ENCODE results near the gene UQCR10.

UQCR10 gene

DNA sequence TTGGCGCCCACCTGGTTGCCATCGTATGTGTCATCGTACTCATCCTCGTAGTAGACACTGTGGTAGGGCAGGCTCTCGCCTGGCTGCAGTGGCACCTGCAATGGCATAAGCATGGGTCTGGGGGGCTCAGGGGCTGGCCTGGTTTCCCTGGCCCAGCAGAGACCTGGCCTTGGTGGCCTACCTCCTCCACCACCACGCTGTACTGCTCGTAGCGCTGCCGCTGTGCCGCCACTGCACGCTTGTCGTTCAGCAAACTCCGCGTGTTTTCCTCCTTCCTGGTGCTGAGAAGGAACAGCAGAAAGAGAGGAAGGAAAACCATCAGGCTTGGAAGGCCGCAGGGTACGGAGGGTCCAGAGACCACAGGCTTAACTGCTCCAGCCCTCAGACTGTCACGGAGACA lies 26.2 kb downstream of the UQCR10 start:
- H2AFZ ChIP-seq (ENCODE audit: low read depth): no peak overlapping the region
- TF ChIP-seq CTCF (conservative IDR thresholded peaks at IDR 0.05; ENCODE audit: low read depth, low read length): no peak
- no peak overlapping the region for H3K27ac ChIP-seq
- no peaks in the 10 kb centered on the region for H3K36me3 ChIP-seq (ENCODE audit: insufficient read depth)
- no peaks in the 10 kb centered on the region for H3K79me2 ChIP-seq (ENCODE audit: insufficient read depth, low read depth)
- H4K20me1 ChIP-seq (ENCODE audit: insufficient read depth): no peaks in the 10 kb centered on the region
- no peak overlapping the region for H3K9ac ChIP-seq
- H3K4me3 ChIP-seq (IDR thresholded peaks at IDR 0.05; ENCODE audit: insufficient read depth, low read depth, low read length): no peak overlapping the region
- H3K4me2 ChIP-seq: no peak overlapping the region
- H3K27me3 ChIP-seq (ENCODE audit: insufficient read depth, low read depth): no peaks in the 10 kb centered on the region
- H3K4me1 ChIP-seq (ENCODE audit: low read depth, poor library complexity, severe bottlenecking): peaks cover 10% of the 10 kb centered on the region

DNA sequence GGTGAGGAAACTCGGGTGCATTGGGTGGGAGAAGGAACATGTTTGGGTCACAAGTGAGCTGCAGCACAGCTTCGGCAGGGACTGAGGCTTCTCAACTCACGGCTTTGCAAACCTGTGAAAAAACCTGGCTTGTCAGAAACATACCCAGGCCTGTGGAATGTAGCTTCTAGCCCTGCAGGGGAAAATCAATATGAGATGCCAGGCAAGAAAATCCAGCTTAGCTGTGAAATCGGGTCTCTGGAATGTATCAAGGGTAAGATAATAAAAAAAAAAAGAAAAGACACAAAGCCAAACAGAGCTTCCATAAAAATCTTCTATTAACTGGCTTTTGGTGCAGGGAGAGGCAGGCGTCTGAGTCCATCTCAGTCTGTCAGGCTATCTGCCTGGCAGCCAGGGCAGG lies 28.5 kb downstream of the UQCR10 start:
- Histone ChIP-seq H3K36me3 (ENCODE audit: insufficient read depth) (no peaks in the 10 kb centered on the region), H4K20me1 (ENCODE audit: insufficient read depth) (no peaks in the 10 kb centered on the region), H3K4me1 (ENCODE audit: low read depth, poor library complexity, severe bottlenecking) (peaks cover 20% of the 10 kb centered on the region), H3K9ac (no peak overlapping the region), H3K4me2 (no peak overlapping the region), H3K79me2 (ENCODE audit: insufficient read depth, low read depth) (no peaks in the 10 kb centered on the region), H3K4me3 (IDR thresholded peaks at IDR 0.05; ENCODE audit: insufficient read depth, low read depth, low read length) (no peak overlapping the region), H3K27ac (no peak overlapping the region), H2AFZ (ENCODE audit: low read depth) (no peak overlapping the region), H3K27me3 (ENCODE audit: insufficient read depth, low read depth) (no peaks in the 10 kb centered on the region)
- no peak for TF ChIP-seq CTCF (conservative IDR thresholded peaks at IDR 0.05; ENCODE audit: low read depth, low read length)

- Histone ChIP-seq H3K4me2 (no peak overlapping the region), H3K36me3 (ENCODE audit: insufficient read depth) (no peaks in the 10 kb centered on the region), H3K79me2 (ENCODE audit: insufficient read depth, low read depth) (no peaks in the 10 kb centered on the region), H3K4me3 (IDR thresholded peaks at IDR 0.05; ENCODE audit: insufficient read depth, low read depth, low read length) (no peak overlapping the region), H3K27me3 (ENCODE audit: insufficient read depth, low read depth) (no peaks in the 10 kb centered on the region), H4K20me1 (ENCODE audit: insufficient read depth) (no peaks in the 10 kb centered on the region), H3K9ac (no peak overlapping the region), H3K4me1 (ENCODE audit: low read depth, poor library complexity, severe bottlenecking) (peaks cover 20% of the 10 kb centered on the region), H3K27ac (no peak overlapping the region), H2AFZ (ENCODE audit: low read depth) (no peak overlapping the region)
- no peak for TF ChIP-seq CTCF (conservative IDR thresholded peaks at IDR 0.05; ENCODE audit: low read depth, low read length)
Measured at GRCh38 chr22:29797351-29797750, 30.2 kb downstream of the UQCR10 start.

GRCh38 chr22:29798318-29798717 lies 31.1 kb downstream of the UQCR10 start:
- Histone ChIP-seq H3K4me3 (IDR thresholded peaks at IDR 0.05; ENCODE audit: insufficient read depth, low read depth, low read length) (no peak overlapping the region), H3K4me1 (ENCODE audit: low read depth, poor library complexity, severe bottlenecking) (peaks cover 20% of the 10 kb centered on the region), H3K36me3 (ENCODE audit: insufficient read depth) (no peaks in the 10 kb centered on the region)

More at GRCh38 chr22:29798318-29798717, 31.1 kb downstream of the UQCR10 start:
- Histone ChIP-seq H3K27ac (no peak overlapping the region), H3K9ac (no peak overlapping the region), H2AFZ (ENCODE audit: low read depth) (no peak overlapping the region), H3K4me2 (no peak overlapping the region), H3K27me3 (ENCODE audit: insufficient read depth, low read depth) (no peaks in the 10 kb centered on the region), H3K79me2 (ENCODE audit: insufficient read depth, low read depth) (no peaks in the 10 kb centered on the region), H4K20me1 (ENCODE audit: insufficient read depth) (no peaks in the 10 kb centered on the region)
- no peak for TF ChIP-seq CTCF (conservative IDR thresholded peaks at IDR 0.05; ENCODE audit: low read depth, low read length)

All from KMS-11 (cell line).